SIG-M5 treated with dmso at 0.1 percent for 504 hours (cell line): ENCODE results near the gene CUTA.
"Not testable (repeated sequence)": the region's sequence is repeated elsewhere in the genome, so short reads cannot be mapped to it uniquely, and the experiment has no call there.

Experiments used
- DNase-seq: peaks from one replicate; lab custom pipeline; 2025; ENCODE audit not compliant: unreplicated experiment; lab: John Stamatoyannopoulos, UW

Gene CUTA

DNA sequence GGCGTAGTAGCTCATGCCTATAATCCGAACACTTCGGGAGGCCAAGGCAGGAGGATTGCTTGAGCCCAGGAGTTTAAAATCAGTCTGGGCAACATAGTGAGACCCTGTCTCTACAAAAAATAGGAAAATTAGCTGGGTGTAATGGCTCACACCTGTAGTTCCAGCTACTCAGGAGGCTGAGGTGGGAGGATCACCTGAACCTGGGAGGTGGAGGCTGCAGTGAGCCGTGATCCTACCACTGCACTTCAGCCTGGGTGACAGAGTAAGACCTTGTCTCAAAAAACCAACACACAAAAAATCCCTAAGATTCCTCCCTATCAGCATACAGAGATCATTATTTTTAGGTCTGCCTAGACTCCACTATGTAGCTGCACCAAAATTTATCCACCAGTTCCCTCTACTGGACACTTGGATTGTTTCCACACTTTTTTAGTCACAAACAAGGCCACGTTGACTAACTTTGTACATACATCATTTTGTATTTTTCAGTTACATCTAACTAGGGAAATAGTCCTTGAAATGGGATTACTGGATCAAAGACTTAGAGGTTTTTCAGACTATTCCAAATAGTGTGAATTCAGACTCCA lies 10.7 kb downstream of the CUTA start:
- DNase-seq = peak; percentile 27

DNA sequence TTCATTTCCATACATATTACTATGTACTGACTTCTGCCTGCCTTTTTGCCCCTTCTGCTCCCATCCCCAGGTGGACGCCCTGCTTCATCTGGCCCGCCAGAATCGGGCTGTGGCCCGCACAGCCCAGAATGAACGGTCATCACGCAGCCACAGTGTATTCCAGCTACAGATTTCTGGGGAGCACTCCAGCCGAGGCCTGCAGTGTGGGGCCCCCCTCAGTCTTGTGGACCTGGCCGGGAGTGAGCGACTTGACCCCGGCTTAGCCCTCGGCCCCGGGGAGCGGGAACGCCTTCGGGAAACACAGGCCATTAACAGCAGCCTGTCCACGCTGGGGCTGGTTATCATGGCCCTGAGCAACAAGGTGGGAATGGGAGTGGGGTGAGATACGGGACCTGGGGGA lies 11.8 kb downstream of the CUTA start:
- DNase-seq = no peak

DNA sequence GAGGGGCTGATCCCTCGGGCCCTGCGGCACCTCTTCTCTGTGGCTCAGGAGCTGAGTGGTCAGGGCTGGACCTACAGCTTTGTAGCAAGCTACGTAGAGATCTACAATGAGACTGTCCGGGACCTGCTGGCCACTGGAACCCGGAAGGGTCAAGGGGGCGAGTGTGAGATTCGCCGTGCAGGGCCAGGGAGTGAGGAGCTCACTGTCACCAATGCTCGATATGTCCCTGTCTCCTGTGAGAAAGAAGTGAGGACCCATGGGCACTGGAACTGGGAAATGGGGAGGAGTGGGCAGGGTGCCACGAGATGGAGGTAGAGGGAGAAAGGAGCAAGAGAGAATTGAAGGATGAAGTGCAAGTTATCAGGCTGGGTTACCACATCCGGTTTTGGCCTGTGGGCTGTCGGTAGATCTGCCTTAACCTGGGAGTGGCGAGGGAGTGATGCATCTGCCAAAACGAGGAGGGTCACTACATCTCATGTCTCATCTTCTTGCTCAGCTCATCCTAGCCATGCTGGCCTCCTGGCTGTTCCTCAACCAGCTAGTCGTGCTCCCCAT lies 12.4 kb downstream of the CUTA start:
- DNase-seq = no peak

DNA sequence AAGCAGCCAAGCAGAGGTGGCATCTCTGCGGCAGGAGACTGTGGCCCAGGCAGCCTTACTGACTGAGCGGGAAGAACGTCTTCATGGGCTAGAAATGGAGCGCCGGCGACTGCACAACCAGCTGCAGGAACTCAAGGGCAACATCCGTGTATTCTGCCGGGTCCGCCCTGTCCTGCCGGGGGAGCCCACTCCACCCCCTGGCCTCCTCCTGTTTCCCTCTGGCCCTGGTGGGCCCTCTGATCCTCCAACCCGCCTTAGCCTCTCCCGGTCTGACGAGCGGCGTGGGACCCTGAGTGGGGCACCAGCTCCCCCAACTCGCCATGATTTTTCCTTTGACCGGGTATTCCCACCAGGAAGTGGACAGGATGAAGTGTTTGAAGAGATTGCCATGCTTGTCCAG lies 13.0 kb downstream of the CUTA start:
- DNase-seq = no peak

DNA sequence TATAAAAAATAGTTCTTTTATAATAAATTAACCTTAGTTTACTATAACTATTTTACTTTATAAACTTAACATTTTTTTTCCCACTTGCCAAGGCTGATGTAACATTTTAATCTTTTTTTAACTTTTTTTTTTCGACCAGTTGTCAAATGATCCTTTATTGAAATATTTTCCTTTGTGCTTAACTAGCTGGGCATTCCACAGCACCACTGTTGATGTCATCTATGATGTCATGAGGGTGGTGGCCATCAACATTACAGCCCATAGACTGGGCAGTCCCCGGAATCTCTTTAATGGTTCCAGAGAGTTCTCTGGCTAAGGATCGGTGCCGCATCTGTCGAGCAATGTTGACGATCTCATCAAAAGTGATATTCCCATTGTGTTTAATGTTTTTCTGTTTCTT lies 18.0 kb downstream of the CUTA start:
- DNase-seq = not testable (repeated sequence)

DNA sequence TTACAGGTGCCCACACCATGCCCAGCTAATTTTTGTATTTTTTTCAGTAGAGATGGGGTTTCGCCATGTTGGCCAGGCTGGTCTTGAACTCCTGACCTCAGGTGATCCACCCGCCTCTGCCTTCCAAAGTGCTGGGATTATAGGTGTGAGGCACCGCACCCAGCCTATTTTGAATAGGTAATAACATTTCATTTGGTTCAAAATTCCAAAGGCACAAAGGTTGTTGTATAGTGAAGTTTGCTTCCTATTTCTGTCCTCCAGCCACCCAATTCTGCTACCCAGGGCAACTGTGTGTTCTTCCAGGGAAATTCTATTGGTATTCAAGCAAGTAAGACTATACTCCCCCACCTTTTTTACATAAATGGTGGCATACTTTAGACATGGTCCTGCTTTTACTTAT lies 19.3 kb downstream of the CUTA start:
- not testable (repeated sequence) for DNase-seq

DNA sequence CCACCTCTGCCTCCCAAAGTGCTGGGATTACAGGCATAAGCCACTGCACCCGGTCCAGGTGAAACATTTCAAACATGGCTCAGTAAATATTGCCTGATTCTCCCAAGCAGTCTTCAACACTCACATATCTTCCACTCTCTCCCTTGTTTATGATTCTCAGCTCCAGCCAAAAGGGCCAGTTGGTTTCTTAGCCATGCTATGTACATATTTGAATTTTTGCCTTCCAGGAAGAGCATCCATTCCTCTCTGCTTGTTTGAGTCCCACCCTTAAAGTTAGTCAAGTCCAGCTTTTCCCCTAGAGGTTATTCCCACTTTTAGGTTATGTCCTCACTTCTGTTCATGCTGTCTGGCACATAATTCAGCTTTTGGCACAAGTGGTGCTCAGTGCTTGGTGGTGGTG lies 20.4 kb downstream of the CUTA start:
- no peak for DNase-seq

DNA sequence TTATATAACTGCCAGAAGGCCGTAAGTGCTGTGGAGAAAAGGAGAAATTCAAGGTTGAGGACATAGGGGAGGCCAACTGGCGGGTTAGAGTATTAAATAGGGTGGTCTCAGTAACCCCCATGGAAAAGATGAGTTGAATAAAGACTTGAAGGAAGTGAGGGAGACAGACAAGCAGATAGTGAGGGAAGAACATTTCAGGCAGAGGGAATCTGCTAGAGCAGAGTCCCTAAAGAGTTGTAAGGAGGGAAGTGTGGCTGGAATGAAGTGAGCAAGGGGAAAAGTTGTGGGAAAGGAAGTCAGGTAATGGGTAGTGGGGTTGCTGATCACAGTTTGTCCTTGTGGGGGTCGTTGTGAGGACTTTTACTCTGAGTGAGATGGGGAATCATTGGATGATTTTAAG lies 24.9 kb downstream of the CUTA start:
- no peak for DNase-seq

DNA sequence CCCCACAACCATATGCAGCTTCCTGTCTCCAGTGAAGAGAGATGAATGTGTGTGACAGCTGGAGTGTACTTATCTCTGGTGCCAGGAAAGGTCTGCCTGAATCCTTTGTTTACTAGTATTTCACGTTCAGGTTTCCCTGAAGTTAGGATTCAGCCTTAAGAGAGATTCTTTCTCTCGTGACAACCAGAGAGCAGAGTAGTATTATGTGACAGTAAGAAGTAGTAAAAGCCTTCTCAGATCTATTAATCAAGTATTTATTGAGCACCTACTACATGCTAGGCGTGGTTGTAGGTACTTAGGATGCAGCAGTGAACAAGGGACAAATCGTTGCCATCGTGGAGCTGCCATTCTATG lies 25.3 kb downstream of the CUTA start:
- no peak for DNase-seq

DNA sequence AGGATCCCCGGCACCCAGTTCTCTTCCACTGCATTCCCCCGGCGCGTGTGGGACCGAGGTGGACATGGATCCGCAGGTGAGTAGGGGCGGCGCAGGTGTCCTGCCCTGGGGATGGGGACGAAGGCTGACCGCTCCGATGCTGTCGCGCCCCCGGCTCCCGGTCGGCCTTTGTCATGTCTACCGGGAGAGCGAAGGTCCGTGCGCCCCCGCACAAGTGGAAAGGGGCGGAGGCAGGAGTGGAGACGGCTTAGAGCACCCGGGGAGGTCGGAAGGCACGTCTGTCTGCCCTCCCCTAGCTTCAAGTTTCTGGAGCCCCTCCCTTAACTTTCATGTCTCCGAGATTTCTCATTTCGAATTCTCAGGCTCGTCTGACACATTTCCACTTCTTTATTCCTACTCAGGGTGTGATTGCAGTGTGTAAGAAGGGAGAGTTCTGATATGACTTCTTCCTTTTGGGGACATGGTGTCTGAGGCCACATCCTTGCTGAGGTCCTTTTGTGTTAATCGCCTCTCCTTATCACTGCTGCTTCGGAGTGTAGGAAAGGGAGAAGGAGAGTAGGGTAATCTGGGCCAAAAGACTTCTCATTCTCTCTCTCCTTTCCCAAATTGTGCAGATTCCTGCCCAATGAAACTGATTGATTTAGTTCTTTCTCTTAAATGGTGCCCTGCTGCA lies 25.8 kb downstream of the CUTA start:
- peak; percentile 27 for DNase-seq

DNA sequence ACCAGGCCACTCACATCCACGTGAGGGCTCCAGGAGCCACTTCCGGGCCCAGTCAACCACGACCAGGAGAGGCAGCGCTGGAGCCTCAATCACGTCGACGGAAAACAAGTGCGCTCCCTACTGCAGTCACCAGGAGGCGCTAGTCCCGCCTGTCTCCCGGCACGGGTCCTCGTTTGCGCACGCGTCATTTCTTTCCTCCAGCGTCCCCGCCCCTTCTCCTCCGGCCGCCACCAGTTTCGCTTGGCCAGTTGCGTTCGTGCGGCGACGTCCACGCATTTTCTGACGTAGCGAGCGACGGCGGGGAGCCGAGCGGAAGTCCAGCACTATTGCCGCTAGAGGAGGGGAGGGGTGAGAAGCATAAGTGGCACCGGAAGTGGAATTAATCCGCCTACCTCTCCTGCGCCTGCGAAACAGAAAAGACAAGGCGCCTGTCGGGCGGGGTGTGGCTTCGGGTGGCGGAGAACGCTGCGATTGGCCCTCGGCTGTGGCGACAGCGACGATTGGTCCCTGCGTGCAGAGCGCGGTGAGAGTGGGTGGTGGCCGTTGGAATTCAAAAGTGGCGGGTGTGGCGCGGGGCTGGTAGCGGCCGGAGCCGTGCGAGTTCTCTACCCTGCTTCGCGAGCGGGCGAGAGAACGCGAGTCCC lies 26.5 kb downstream of the CUTA start, which contains the start of gene KIFC1:
Gene KIFC1, plus strand, starts transcription at position 546 of the 644 bp plus-strand sequence. CDS start 163 bp downstream, outside the sequence.
- peak; percentile 99 for DNase-seq

DNA sequence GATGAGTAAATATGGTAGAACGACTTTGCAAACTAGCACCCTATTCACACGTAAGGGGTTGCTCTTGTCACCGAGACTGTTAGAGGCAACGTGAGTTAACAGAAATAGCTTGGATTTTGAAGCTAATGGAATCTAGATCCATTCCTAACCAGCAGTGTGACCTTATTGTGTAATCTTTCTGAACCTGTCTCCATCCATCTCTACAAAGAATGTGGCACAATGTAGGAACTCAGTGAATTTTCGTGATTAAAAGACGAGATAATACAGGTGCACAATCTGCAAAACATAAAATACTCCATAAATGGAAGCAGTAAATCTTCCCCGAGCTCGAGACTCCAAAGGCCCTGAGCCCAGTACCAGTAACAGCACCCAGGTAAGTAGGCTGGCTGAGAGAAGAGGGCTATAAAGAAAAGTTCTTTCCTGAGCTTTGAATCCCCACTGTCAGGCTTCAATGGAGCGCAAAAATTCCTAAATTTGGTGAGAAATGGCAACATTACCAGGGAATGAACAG lies 27.1 kb downstream of the CUTA start:
- DNase-seq = no peak

DNA sequence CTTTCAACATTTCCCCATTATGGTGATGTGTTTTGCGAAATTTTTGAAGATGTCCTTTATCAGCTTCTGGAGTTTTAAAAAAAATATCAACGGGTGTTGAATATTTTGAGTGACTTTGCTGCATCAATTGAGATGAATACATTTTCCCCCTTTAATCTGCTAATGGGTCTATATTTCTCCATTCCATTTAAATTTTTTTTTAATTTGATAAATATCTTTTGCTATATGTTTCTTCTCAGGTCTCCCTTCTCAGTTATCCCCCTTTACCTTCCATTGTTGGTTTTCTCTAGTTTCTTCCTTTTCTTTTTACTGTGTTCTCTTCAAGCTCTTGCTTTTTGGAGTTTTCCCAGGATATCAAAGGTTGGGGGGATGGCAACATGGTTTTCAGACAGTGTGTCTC lies 27.7 kb downstream of the CUTA start:
- no peak for DNase-seq

DNA sequence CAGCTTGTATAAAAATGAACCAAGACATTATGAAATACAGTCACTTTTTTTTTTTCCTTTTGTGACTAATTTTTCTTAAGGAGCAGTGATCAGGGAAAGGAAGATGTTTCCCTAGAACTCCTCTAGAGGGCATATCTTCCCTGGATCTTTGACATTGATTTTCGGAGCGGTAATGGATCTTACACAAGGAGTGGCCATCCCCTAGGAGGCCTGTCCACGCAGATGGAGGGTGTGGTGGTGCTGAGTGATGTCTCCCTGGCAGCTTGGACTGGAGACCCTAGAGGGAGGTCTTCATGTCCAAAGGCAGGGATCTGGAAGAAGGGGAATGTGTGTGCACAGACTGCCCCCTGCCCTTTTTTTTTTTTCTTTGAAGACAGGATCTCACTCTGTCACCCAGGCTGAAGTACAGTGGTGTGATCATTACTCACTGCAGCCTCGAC lies 33.3 kb downstream of the CUTA start:
- no peak for DNase-seq

DNA sequence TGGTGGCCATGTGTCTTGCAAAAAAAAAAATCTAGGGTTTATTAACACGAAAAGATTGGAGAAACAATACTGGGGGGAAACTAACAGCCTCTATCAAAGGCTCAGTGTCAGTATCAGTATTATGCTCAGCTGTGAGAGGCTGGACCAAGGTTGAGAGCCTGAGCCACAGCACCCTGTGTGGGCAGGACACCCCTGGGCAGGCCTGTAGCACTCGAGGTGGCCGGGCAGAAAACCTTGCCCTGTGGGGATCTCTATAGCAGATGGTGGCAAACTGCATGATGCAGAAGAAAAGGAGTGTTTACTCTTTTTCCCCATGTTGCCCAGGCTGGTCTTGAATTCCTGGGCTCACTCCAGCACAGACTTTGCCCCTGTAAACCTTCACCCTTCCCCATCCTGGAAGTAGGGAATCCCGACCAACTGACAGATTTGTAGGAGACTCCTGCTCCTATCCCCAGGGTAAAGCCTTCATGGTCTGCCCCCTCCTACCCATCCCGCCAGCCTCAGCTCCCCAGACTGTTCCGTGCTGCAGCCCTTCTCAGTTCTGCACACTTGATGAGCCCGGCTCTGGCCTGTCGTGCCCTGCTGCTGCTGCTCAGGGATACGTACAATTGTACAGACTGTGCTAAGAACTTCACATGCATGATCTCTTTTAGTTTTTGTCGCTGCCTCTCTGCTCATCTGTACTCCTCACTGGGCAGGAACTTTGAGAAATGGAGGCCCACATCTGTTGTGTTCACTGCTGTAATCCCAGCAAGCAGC lies 34.3 kb downstream of the CUTA start:
- no peak for DNase-seq

DNA sequence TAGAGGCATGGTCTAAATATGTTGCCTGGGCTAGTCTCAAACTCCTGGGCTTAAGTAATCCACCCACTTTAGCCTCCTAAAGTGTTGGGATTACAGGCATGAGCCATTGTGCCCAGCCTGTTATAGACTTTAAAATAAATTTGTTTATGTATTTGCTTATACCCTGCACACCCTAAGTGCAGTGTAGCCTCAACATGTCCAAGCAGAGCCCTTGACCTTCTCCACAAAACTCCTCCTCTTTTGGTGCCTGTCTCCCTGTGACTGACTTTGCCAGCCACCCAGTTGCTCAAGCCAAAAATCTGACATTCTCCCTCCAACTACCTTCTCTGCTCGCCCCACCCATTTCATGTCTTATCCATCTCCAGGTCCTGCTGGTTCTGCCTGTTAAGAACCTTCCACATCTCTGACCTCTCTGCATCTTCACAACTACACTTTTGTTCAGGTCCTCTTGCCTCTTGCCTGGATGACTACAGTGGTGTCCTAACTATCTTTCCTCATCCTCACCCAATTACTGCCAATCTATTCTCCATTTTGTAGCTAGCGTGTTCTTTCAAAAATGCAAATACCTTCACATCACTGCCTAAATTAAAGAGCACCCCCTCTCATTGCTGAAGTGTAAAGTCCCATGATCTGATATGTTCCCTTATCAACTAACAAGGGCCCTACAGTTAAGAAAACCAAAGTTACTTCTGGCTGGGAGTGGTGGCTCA lies 37.5 kb downstream of the CUTA start:
- DNase-seq = no peak

DNA sequence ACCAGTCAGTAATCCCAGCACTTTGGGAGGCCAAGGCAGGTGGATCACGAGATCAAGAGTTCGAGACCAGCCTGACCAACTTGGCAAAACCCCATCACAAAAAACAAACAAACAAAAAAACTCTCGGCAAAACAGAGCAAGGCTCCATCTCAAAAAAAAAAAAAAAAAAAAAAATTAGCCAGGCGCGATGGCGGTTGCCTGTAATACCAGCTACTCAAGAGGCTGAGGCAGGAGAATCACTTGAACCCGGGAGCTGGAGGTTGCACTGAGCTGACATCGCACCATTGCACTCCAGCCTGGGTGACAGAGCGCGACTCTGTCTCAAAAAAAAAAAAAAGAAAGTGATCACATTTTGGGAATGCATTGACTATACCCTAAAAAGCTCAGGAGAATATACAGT lies 38.7 kb downstream of the CUTA start:
- not testable (repeated sequence) for DNase-seq

DNA sequence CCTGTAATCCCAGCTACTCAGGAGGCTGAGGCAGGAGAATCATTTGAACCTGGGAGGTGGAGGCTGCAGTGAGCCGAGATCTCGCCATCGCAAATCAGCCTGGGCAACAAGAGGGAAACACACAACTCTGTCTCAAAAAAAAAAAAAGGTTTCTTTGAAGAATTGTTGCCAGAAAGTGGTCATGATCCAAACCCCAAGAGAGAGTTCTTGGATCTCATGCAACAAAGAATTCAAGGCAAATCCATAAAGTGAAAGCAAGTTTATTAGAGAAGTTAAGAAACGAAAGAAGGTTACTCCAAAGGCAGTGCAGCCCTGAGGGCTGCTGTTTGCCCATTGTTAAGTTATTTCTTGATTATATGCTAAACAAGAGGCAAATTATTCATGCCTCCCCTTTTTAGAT lies 40.7 kb downstream of the CUTA start:
- DNase-seq = no peak

DNA sequence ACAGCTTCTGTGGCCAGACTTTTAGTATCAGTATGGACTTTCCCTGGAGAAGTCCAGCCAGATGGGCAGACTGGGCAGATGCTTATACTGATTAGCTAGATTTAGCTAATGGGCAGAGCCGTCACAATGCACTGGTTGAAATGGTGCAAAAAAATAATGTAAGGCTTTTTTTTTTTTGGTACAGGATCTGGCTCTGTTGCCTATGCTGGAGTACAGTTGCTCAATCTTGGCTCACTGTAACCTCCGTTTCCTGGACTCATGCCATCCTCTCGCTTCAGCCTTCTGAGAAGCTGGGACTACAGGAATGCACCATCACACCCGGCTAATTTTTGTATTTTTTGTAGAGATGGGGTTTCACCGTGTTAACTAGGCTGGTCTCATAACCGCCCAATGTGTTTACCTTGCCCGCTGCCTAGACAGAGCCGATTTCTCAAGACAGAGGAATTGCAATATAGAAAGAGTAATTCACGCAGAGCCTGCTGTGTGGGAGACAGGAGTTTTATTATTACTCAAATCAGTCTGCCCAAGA lies 42.7 kb downstream of the CUTA start:
- peak; percentile 50 for DNase-seq
